Heart right ventricle (tissue), 16 donors: Measurements from ENCODE around the gene CDH13. TPM values are rescaled to one million over a fixed set of nuclear protein-coding genes. Genes with fewer than 3 reads are reported as not detected.

ENCODE experiments used
- ATAC-seq, 8 donors: fragments of 200-7000 bp; cut with Tn5 transposase; one replicate each; pipeline ENCODE4 v1.9.1; 2020; ENCODE audit warnings: mild to moderate bottlenecking in 8 of 8, moderate library complexity in 8 of 8, moderate number of reproducible peaks in 1 of 8
- DNase-seq, 2 donors: peaks; one replicate each; pipeline ENCODE4 v3.0.0-alpha.2; 2020
- H3K27ac ChIP-seq, 10 donors: fragments of 200-600 bp; sonication (generic) in 2 of 10; one replicate each; pipeline versions ENCODE4 v1.5.0 to v1.8.0; 2020 to 2022; ENCODE audit warnings: mild to moderate bottlenecking in 3 of 10
- H3K27me3 ChIP-seq, 7 donors: fragments of 200-600 bp; one replicate each; pipeline ENCODE4 v1.8.0; 2021 to 2022; ENCODE audit warnings: mild to moderate bottlenecking in 2 of 7
- H3K36me3 ChIP-seq, 9 donors: fragments of 200-600 bp; sonication (generic) in 1 of 9; one replicate each; pipeline versions ENCODE4 v1.5.0 to v1.8.0; 2020 to 2022; ENCODE audit warnings: mild to moderate bottlenecking in 2 of 9
- H3K4me1 ChIP-seq, 9 donors: fragments of 200-600 bp; sonication (generic) in 1 of 9; one replicate each; pipeline versions ENCODE4 v1.5.0 to v1.8.0; 2020 to 2022; ENCODE audit warnings: mild to moderate bottlenecking in 4 of 9
- H3K4me3 ChIP-seq, 10 donors: fragments of 200-600 bp; sonication (generic) in 2 of 10; one replicate each; pipeline versions ENCODE4 v1.5.0 to v1.8.0; 2020 to 2022; ENCODE audit warnings: mild to moderate bottlenecking in 7 of 10, moderate library complexity in 2 of 10
- H3K9me3 ChIP-seq, 11 donors: fragments of 200-600 bp in 10 of 11; sonication (generic) in 2 of 11; one replicate each; pipeline versions ENCODE4 v1.5.0 to v1.8.0; 2013 to 2022; ENCODE audit warnings: mild to moderate bottlenecking in 2 of 11, control low read depth in 1 of 11, moderate library complexity in 1 of 11
- CTCF ChIP-seq, 9 donors: fragments of 200-600 bp; sonication (generic) in 2 of 9; IDR thresholded peaks; one replicate each; pipeline versions ENCODE4 v1.5.0 to v1.8.0; 2021 to 2022; ENCODE audit warnings: antibody characterized with exemption in 9 of 9, mild to moderate bottlenecking in 5 of 9, moderate library complexity in 1 of 9
- WGBS, 2 donors: extraction: QIAGEN DNeasy Blood & Tissue Kit; methylation state at CpG; one replicate each; pipeline ENCODE4 v1.1.7; 2013; ENCODE audit warnings: inconsistent platforms in 1 of 2; 5-methylcytosine and 5-hydroxymethylcytosine counted together
- intact Hi-C, 10 donors: fragments of 100-400 bp; cut with DNase I; formaldehyde crosslinking; loops; one replicate each; pipeline versions ENCODE4 v1.11.1 to v1.14.2; 2022
- polyA plus RNA-seq, 2 donors: library from polyadenylated mRNA; stranded (reverse); fragments of 200-250 nt; gene quantifications; one replicate each; pipeline ENCODE4 v1.2.3, GENCODE V29; 2013
- total RNA-seq, 10 donors: library from RNA; stranded (reverse); fragmentation: NEBNext Ultra II Directional in 3 of 10; extraction: Animal tissue kit (Norgen Biotek cat#: 25700) in 3 of 10; gene quantifications; one replicate each; pipeline versions ENCODE4 v1.2.1 to v1.2.4, GENCODE V29; 2021 to 2023
- donor health status: Arrhythmogenic right ventricular cardiomyopathy.
- donor health status: ischemic (EF 13 %, LVEDD 7.1; RV severe dilation, severe dysfunction).
- donor health status: healthy with polysubstance abuse.
- donor health status: DM: no; HTN: yes; CAD: no.
- donor health status: DM: no; HTN: no; CAD: no.
- donor health status: ischemic (EF 25% LVEDD 6.9; RV normal size, moderate dysfunction).
- donor health status: ischemic (EF 25% LVEDD 5.7; RV mildly dilated, moderate dysfunction).
- donor health status: healthy.
- donor health status: DM: yes; HTN: yes; CAD: no.
- donor health status: Ischemic cardiomyopathy.
- donor health status: ischemic (EF 35%, LVEDD 5.7; RV mildly dilated, moderate dysfunction).
- donor health status: nonischemic (EF 11% LVEDD 7.7; RV severe dilation, severe dysfunction).
- donor health status: DM: yes; HTN: yes; CAD: no.
- donor health status: PGD.
- donor health status: ischemic (EF 29% LVEDD 5.4; RV normal size, mild dysfunction).
- donor health status: nonischemic (EF 23%, LVEDD 6.1; RV moderate dilation, normal function).

Gene CDH13
- total and polyA plus RNA-seq, 12 donors = 15.5 to 221 (median 168) TPM

- no peaks in the 10 kb centered on the region for H3K27me3 ChIP-seq
- TF ChIP-seq CTCF (IDR thresholded peaks at IDR 0.05) = no peak
- DNase-seq (no peak), ATAC-seq (peak in 1 of 8 donors; percentile 6)
- no peaks in the 10 kb centered on the region for H3K9me3 ChIP-seq
- peak overlapping the region in 7 of 10 donors; percentile 7 to 70 (median 52) for H3K27ac ChIP-seq
- intact Hi-C loops = no loop called here
- 22 to 41% methylated on average over 11 of the region's 11 CpGs for WGBS, 2 donors
- H3K36me3 ChIP-seq = no peaks in the 10 kb centered on the region
- peaks cover 0 to 42% (median 13%) of the 10 kb centered on the region in 9 donors for H3K4me1 ChIP-seq
- H3K4me3 ChIP-seq = peak overlapping the region in 9 of 10 donors; percentile 12 to 51 (median 36)
These were observed 1175.9 kb downstream of the CDH13 start for GRCh38 chr16:83802554-83803205.

- Histone ChIP-seq H3K4me1 (peaks cover under 1 to 47% (median 18%) of the 10 kb centered on the region in 9 donors), H3K4me3 (no peak overlapping the region), H3K36me3 (no peaks in the 10 kb centered on the region), H3K27me3 (no peaks in the 10 kb centered on the region), H3K27ac (no peak overlapping the region), H3K9me3 (no peaks in the 10 kb centered on the region)
- intact Hi-C loops = no loop called here
- DNase-seq (no peak), ATAC-seq (no peak)
- WGBS, 2 donors = 72 to 73% methylated on average over 3 of the region's 3 CpGs
- no peak for TF ChIP-seq CTCF (IDR thresholded peaks at IDR 0.05)
These were observed 1177.0 kb downstream of the CDH13 start for GRCh38 chr16:83803811-83804210.

GRCh38 chr16:83804366-83804765, 1177.6 kb downstream of the CDH13 start:
- intact Hi-C loops = no loop called here
- H3K9me3 ChIP-seq = no peaks in the 10 kb centered on the region
- no peak for DNase-seq
- no peak for ATAC-seq
- WGBS, 2 donors = 96 to 99% methylated on average over 5 of the region's 5 CpGs
- no peaks in the 10 kb centered on the region for H3K27me3 ChIP-seq
- no peak for TF ChIP-seq CTCF (IDR thresholded peaks at IDR 0.05)
- H3K27ac ChIP-seq = no peak overlapping the region
- peaks cover 0 to 3% (median under 1%) of the 10 kb centered on the region in 9 donors for H3K36me3 ChIP-seq
- no peak overlapping the region for H3K4me3 ChIP-seq
- H3K4me1 ChIP-seq = peaks cover 4 to 53% (median 24%) of the 10 kb centered on the region in 9 donors

- ATAC-seq = no peak
- no peaks in the 10 kb centered on the region for H3K27me3 ChIP-seq
- DNase-seq = no peak
- intact Hi-C loops = no loop called here
- peak overlapping the region in 2 of 10 donors; percentile 8 to 39 for H3K4me3 ChIP-seq
- H3K9me3 ChIP-seq = no peaks in the 10 kb centered on the region
- TF ChIP-seq CTCF (IDR thresholded peaks at IDR 0.05) = no peak
- WGBS, 2 donors = 49% methylated on average over 5 of the region's 5 CpGs
- peaks cover 0 to 19% (median 6%) of the 10 kb centered on the region in 9 donors for H3K36me3 ChIP-seq
- H3K4me1 ChIP-seq = peaks cover 4 to 69% (median 40%) of the 10 kb centered on the region in 9 donors
- H3K27ac ChIP-seq = peak overlapping the region in 2 of 10 donors; percentile 24 to 96
These were observed 1179.3 kb downstream of the CDH13 start for GRCh38 chr16:83806036-83806435.
